Ascending aorta (tissue), 2 donors: ENCODE results near the gene BID. TPM values are rescaled to one million over a fixed set of nuclear protein-coding genes. Genes with fewer than 3 reads are reported as not detected.
"Not testable (repeated sequence)": the region's sequence is repeated elsewhere in the genome, so short reads cannot be mapped to it uniquely, and the experiment has no call there.

Source experiments
- DNase-seq, 2 donors: peaks; one replicate each; pipeline ENCODE4 v3.0.0-alpha.2; 2019; ENCODE audit warnings: low spot score in 2 of 2
- H3K27ac ChIP-seq, 2 donors: fragments of 200-600 bp; sonication (generic); one replicate each; pipeline ENCODE4 v1.5.1; 2016 to 2017; ENCODE audit warnings: mild to moderate bottlenecking in 1 of 2
- H3K27me3 ChIP-seq: fragments of 200-600 bp; sonication (generic); one replicate; pipeline ENCODE4 v1.5.1; 2017
- H3K36me3 ChIP-seq, 2 donors: fragments of 200-600 bp; sonication (generic); one replicate each; pipeline ENCODE4 v1.5.1; 2016
- H3K4me1 ChIP-seq, 2 donors: fragments of 200-600 bp; sonication (generic); one replicate each; pipeline ENCODE4 v1.5.1; 2016 to 2017; ENCODE audit warnings: mild to moderate bottlenecking in 1 of 2
- H3K4me3 ChIP-seq, 2 donors: fragments of 200-600 bp; sonication (generic); one replicate each; pipeline ENCODE4 v1.5.1; 2016 to 2017; ENCODE audit warnings: mild to moderate bottlenecking in 1 of 2
- H3K9me3 ChIP-seq, 2 donors: fragments of 200-600 bp; sonication (generic); one replicate each; pipeline ENCODE4 v1.5.1; 2016
- intact Hi-C: fragments of 100-400 bp; cut with DNase I; formaldehyde crosslinking; loops from one replicate; pipeline ENCODE4 v1.15.1; 2023
- total RNA-seq: library from RNA; depleted of rRNA; stranded (reverse); fragments of >200 nt; gene quantifications from one replicate; pipeline ENCODE4 v1.1.0, GENCODE V29; 2016
- TF ChIP-seq, protein P1 (sequence below), 3 experiments: fragments of 200-600 bp in 2 of 3; fragments of 450-650 bp in 1 of 3; sonication (generic) in 2 of 3; IDR thresholded peaks; one replicate each; pipeline ENCODE4 v1.5.1; 2016 to 2019; ENCODE audit warnings: antibody characterized with exemption in 3 of 3, mild to moderate bottlenecking in 1 of 3, moderate library complexity in 1 of 3

The BID gene
- total RNA-seq, 1 donor from 2014 or later = 37.5 TPM

DNA sequence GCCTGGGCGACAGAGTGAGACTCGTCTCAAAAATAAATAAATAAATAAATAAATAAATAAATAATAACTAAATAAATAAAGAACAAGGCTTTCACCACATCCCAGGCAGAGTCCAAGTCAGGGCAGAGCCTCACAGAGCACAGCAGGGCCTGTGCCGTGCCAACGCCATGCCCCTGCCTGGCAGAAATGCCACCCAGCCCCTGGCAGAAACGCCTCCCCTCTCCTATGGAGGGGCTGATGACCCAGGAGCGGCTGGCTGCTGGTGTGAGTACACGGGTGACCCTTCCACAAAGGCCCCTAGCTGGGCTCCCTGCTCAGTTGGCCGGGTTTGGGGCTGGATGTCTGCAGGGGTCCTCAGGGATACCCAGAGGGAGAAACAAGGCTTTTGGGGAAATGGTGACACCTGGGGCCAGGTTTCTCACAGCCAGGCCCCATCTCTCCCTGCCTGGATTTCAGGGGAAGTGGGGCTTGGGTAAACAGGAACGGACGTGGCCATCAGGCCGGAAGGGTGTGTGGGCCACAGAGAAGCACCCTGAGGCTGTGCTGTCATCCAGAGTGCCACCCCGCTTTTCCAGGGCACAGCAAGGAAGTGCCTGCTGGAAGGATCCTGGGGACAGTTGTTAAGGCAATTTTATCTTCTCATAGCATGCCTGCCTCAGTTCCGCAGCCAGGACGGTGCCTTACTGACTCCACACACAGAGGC lies 5.1 kb downstream of the BID start:
- no peak for DNase-seq
- TF ChIP-seq, protein P1, sequence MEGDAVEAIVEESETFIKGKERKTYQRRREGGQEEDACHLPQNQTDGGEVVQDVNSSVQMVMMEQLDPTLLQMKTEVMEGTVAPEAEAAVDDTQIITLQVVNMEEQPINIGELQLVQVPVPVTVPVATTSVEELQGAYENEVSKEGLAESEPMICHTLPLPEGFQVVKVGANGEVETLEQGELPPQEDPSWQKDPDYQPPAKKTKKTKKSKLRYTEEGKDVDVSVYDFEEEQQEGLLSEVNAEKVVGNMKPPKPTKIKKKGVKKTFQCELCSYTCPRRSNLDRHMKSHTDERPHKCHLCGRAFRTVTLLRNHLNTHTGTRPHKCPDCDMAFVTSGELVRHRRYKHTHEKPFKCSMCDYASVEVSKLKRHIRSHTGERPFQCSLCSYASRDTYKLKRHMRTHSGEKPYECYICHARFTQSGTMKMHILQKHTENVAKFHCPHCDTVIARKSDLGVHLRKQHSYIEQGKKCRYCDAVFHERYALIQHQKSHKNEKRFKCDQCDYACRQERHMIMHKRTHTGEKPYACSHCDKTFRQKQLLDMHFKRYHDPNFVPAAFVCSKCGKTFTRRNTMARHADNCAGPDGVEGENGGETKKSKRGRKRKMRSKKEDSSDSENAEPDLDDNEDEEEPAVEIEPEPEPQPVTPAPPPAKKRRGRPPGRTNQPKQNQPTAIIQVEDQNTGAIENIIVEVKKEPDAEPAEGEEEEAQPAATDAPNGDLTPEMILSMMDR (IDR thresholded peaks at IDR 0.05) = no peak
- H3K36me3 ChIP-seq = no peaks in the 10 kb centered on the region

DNA sequence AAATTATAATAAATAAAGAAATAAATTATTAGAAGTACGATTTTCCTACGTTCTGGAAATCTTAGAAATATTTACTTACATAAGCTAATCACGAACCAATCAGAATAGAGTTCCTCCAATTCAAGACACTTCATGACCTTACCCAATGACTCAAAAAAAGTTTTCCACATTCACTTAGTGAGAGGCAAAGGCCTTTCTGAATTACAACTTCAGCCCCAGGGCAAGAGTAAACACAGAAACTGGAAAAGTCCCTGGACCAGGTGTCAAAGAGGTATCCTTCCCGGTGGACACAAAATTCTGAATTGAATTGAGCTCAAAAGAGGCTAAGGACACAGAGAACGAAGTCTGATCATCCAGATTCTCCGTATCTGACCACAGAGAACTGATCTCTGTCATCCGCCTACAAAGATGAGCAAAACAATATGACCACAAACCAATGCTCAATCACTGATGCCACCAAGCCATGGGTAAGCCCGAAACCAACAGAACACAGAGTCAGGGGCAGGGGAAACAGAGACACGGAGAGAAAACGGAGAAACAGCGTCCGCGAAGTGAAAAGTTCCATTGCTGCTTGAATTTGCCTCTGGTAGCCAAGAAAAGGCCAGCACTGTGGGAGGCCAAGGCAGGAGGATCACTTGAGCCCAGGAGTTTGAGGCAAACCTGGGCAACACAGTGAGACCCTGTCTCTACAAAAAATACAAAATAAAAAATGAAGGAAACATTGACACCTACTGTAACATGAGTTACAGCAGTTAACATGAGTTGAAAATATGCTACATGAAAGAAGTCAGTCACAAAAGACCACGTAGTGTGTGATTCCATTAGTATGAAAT lies 6.8 kb downstream of the BID start:
- no peaks in the 10 kb centered on the region for H3K27me3 ChIP-seq
- H3K36me3 ChIP-seq = no peaks in the 10 kb centered on the region
- no peaks in the 10 kb centered on the region for H3K9me3 ChIP-seq
- H3K4me3 ChIP-seq = no peak overlapping the region
- no peak overlapping the region for H3K27ac ChIP-seq
- H3K4me1 ChIP-seq = no peaks in the 10 kb centered on the region
- DNase-seq = no peak
- intact Hi-C loops = no loop called here
- TF ChIP-seq, protein P1 (IDR thresholded peaks at IDR 0.05) = no peak

More for the DNA sequence above, 5.1 kb downstream of the BID start:
- H3K9me3 ChIP-seq = no peaks in the 10 kb centered on the region
- no peaks in the 10 kb centered on the region for H3K27me3 ChIP-seq
- H3K4me1 ChIP-seq = peaks cover 5 to 6% of the 10 kb centered on the region in 2 donors
- H3K27ac ChIP-seq = no peak overlapping the region
- no peak overlapping the region for H3K4me3 ChIP-seq
- intact Hi-C loops = no loop called here

DNA sequence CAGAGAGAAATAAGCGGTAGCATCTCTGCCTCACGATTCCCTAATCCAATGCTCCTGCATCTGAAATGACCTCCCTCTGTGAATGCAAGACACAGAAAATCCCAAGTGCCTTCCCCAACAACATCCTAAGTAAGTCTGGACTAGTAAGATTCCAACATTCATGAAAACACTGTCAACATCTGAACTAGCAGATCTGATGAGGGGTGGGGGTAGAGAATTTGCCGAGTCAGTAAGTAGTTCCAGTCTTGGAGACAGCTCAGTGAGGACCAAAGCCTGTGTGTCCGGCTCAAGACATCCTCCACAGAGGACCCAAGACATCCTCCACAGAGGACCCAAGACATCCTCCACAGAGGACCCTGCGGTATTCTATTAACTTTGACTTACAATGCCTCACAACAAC lies 9.4 kb downstream of the BID start:
- H3K36me3 ChIP-seq, intact Hi-C loops, H3K27ac ChIP-seq, H3K27me3 ChIP-seq, H3K9me3 ChIP-seq, H3K4me1 ChIP-seq, DNase-seq, H3K4me3 ChIP-seq: not testable (repeated sequence)

DNA sequence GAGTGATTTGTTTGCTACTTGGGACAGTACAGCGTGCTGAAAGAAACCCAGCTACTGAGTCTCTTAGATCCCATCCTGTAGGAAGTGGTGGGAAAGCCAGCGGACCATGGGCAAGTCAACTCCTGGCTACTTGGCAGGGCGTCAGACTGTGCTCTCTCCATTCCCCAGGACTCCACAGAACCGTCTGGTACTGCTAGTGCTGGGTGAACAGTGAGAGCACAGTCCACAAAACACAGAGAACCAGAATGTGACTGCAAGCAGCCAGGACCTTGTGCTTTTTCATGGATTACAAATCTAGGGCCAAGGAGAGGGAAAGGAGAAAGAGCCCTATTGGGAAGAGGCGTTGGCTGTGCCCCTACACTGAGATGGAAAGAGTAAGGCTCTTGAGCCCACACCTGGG lies 10.2 kb downstream of the BID start:
- TF ChIP-seq, protein P1 (IDR thresholded peaks at IDR 0.05) = no peak
- intact Hi-C loops = no loop called here
- no peaks in the 10 kb centered on the region for H3K27me3 ChIP-seq
- no peaks in the 10 kb centered on the region for H3K4me1 ChIP-seq
- DNase-seq = no peak
- no peak overlapping the region for H3K4me3 ChIP-seq
- H3K27ac ChIP-seq = no peak overlapping the region
- H3K9me3 ChIP-seq = no peaks in the 10 kb centered on the region
- H3K36me3 ChIP-seq = no peaks in the 10 kb centered on the region

DNA sequence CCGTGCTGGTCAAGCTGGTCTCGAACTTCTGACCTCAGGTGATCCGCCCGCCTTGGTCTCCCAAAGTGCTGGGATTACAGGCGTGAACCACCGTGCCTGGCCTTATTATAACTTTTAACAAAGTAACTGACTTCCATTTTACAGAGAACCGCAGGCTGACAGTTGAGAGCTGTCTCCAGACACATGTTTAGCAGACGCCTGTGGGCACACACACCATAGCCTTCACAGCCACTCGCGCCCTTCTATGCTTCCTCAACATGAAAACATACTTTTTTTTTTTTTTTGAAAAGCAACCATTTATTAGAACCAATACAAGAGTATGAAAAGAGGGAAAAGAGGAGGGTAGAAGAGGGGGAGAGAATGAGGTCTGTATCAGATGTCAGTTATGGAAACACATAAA lies 10.8 kb downstream of the BID start:
- H3K27ac ChIP-seq, DNase-seq, H3K36me3 ChIP-seq, H3K4me3 ChIP-seq, intact Hi-C loops, H3K27me3 ChIP-seq, H3K4me1 ChIP-seq, H3K9me3 ChIP-seq: not testable (repeated sequence)

DNA sequence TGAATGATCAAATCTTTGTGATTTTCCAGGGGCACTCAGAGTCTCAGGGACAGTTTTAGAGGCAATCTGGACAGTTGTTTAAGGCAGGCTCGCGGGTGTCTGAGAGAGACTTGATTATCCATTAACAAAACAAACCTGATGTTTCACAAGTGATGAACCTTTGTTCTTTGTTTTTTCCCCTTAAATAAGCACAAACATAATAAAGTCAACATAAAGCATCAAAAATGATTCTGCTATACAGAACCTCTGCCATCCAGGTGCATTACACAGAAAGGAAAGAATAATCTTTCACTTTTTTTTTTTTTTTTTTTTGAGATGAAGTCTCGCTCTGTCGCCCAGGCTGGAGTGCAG lies 13.2 kb downstream of the BID start:
- H3K36me3 ChIP-seq = no peaks in the 10 kb centered on the region
- H3K4me1 ChIP-seq = no peaks in the 10 kb centered on the region
- H3K27ac ChIP-seq = no peak overlapping the region
- DNase-seq = no peak
- no peak overlapping the region for H3K4me3 ChIP-seq
- H3K27me3 ChIP-seq = no peaks in the 10 kb centered on the region
- no peaks in the 10 kb centered on the region for H3K9me3 ChIP-seq
- TF ChIP-seq, protein P1 (IDR thresholded peaks at IDR 0.05) = no peak
- intact Hi-C loops = no loop called here
